HG03558 (cell line): Measurements from ENCODE around the gene MTF2.

Experiments used
- ATAC-seq: cut with Tn5 transposase; IDR thresholded peaks from one replicate; pipeline ENCODE4 v1.9.1; 2021; ENCODE audit warnings: moderate number of reproducible peaks; ENCODE audit not compliant: unreplicated experiment; ENCODE audit errors: extremely low read depth

Gene MTF2

DNA sequence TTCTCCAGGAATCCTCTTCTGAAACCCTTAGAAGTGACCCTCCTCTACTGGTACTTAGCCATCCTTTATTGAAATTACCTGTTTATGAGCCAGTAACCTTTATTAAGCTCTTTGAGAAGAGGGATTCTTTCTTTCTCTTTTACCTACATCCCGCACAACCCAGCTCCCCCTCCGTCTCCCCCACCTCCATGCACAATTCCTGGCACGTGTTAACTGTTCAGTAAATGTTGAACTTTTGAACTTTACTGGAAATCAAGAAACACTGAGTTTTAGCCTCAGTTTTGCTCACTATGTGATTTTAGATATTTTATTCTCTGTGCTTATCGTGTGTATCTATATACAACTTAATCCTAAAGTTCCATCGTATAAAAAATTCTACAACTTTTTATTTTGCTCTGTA, 99.3 kb downstream of the MTF2 start:
- no peak for ATAC-seq

DNA sequence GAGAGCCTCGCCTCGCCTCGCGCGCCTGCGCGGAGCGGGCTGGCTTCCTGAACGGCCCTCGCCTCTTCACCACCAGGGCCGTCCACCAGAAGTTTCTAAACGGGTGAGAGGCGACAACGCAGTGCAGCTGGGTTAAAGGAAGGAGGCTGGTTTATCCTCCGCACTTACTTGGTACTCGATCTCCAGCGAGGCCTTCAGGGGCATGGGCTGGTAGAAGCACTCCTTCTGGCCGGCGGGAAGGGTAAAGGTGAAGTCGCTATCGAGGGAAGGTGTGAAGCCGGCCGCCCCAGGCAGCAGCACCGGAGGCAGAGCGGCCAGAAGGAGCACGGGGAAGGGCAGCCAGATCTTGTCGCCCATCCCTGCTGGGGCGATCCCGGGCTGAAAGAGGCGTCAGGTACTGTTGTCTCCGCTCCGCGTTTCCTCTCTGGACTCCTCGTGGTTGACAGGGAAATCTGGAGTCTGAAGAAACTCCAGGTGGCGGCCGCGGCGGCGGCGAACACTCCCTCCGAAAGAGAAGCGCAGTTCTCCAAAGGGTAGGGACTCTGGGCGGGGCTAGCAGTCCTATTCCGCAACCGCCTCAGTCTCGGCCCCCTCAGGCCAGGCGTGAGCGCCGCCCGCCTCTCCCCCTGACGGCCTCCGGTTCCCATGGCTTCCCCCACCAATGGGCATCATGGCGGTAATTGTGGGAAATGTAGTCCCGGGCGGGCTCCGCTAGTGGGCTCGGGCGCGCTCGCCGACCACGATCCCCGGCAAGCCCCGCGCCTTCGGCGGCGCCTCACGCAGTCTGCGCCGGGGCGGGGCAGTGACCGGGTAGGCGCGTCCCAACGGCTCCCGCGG, 101.0 kb downstream of the MTF2 start, which contains the start of gene TMED5:
Gene TMED5, minus strand, starts transcription at position 528 of the 837 bp plus-strand sequence. Its CDS starts 171 bp downstream, at position 357.
- ATAC-seq, result peak; percentile 69

DNA sequence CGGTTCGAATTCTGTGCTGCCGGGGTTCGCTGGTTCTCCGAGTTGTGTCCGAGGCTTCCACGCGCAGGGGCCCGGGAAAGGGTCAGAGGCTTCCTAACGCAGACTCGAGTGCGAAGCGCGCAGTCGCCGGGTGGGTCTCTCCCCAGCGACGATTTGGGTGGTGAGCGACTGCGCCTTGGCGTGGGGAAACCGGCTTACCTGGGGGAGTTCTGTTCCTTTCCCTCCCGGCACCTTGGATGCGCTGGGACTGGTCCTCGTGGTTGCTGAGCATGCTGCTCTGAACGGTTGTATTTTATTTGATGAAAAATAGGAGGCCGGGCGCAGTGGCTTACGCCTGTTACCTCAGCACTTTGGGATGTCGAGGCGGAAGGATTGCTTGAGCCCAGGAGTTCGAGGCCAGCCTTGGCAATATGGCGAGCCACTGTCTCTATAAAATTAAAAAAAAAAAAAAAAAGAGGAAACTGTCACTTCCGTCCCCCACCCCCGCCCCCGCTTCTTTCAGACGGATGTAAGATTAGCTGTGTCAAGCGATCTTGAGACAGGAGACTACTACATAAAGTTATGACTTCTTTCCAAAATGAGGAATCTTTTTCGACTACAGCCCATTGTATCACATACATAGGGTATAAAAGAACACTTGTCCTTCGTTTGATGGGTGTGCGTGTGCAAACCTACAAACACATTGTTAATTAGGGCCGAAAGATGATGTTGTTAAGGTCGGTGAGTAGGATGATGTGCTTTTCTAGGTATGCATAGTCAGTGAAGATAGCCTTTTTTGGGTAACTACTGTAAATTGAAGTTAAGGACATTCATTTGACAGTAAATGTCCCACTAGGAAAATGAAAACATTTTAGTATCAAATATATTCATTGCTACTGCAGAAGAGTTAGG, 101.9 kb downstream of the MTF2 start, which contains the start of gene CCDC18:
Gene CCDC18, plus strand, starts transcription at position 2 of the 891 bp plus-strand sequence. CDS start 2,638 bp downstream, outside the sequence.
- no peak for ATAC-seq

- ATAC-seq, result no peak
Observed at GRCh38 chr1:93186667-93187066, 107.6 kb downstream of the MTF2 start.
